PFSK-1 (cell line): ENCODE data around the gene GBF1.

ENCODE experiments used
- POLR2AphosphoS5 ChIP-seq: IDR thresholded peaks from 2 replicates; pipeline ENCODE4 v1.6.1; 2012; ENCODE audit warnings: low read depth, mild to moderate bottlenecking, control low read depth, low read length, moderate library complexity
- REST ChIP-seq, 2 experiments: IDR thresholded peaks; 2 replicates each; pipeline versions ENCODE4 v1.6.1 to v1.8.0; 2011 to 2012; ENCODE audit warnings: low read depth in 2 of 2, low read length in 2 of 2, control low read depth in 1 of 2, inconsistent platforms in 1 of 2, mild to moderate bottlenecking in 1 of 2, moderate library complexity in 1 of 2; ENCODE audit not compliant: insufficient read depth in 1 of 2
- TAF1 ChIP-seq: IDR thresholded peaks from 2 replicates; pipeline ENCODE4 v1.6.1; 2012; ENCODE audit warnings: low read length, control low read depth, borderline replicate concordance; ENCODE audit not compliant: insufficient read depth

GRCh38 chr10:102397222-102398171, 152.2 kb downstream of the GBF1 start:
- TF ChIP-seq POLR2AphosphoS5 (no peak), REST (IDR thresholded peaks at IDR 0.05; ENCODE audit: insufficient read depth in 1 of 2, low read depth in 2 of 2, low read length in 2 of 2) (no peak), TAF1 (no peak)
